ENCODE measurements around the gene DACT2.
"Not testable (repeated sequence)": the region's sequence is repeated elsewhere in the genome, so short reads cannot be mapped to it uniquely, and the experiment has no call there.

The DACT2 gene

DNA sequence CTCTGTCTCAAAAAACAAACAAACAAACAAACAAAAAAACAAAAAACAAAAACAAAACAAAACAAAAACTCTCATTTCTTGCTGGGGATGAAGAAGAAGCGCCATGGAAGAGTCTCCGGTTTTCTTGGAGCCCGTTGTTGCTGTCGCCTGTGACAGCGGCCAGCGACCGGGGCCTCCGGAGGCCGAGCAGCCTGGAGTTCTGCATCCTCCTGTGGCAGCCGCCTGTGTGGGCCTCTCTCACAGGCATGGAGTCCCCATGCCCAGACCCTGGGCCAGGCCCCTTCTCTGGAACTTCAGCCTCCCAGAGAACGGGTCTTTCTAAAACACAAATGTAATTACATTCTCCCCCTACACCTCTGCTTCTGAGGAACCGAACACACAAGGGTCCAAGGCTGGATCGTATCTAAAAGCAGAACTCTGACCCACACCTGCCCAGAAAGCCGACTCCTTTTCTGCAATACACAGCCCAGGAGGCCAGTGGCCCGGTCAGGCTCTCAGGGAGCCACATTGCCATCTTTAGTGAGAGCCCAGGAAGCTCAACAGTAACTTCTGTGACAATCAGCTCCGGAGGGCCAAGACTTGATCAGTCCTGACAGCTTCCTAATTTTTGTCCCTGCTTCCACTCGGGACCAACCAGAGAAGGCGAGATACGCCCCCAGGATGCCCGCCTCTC, 18.5 kb downstream of the DACT2 start:
- DNase-seq (ENCODE audit: low read depth) = no peak

DNA sequence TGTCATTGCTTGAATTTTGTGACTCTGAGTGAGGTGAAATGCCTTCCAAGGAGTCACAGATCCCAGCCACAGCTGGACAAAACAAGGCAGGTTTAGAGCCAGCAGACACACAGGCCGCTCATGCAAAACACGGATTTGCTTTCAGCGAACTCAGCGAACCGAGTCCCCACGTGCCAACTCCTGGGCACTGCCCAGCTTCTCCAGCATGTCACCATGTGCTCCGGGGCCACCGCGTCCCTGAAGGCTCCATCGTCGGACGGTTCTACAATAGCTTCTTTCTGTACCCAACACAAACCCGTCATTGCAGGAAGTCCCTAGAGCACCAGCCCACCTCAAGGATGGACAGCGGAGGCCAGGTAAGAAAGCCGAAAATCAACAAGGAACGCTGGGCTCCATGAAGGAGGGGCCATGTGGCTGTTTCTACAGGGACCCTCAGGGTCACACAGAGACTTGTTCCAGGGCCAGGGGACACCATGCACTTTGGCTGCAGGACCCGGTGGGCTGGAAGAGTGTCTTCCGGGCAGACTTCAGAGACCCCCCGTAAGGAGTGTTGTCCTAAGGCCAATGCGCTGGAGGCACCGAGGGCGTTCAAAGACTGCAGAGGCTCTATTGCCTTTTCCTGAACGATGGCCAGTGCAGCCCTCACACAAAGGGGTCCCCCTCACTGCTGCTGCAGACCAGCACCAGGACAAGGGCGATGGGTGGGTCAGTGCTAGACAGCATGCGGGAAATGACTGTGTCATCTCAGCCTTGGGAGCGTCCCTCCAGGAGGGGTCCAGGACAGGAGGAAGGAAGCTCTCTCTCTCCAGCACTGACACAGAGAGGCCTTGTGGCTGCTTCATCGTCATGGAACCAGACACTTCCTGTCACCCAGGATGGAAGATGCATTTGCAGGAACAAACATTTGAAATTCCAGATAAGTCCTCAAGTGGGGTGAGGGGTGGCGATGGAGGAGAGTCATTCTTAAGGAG, 19.8 kb downstream of the DACT2 start:
- DNase-seq (ENCODE audit: low read depth) = no peak

DNA sequence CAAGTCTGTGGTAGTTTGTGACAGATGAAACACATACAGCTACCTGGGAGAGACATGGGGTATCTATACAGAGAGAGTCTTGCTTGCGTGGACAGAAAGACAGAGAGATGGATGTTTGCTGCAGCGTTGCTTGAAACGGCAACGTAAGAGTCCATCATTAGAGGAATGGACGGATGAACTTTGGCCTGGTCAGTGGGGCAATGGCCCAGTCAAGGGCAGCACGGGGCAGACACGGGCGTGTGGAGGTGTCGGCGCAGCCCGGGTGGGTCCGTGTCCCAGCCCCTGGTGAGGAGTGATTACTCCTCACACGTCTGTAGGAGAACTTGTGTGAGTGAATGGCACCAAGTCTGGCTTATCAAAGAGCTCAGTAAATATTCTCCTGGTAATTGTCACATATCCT, 21.9 kb downstream of the DACT2 start:
- DNase-seq (ENCODE audit: low read depth) = no peak

- no peak for DNase-seq (ENCODE audit: low read depth)
Measured at GRCh38 chr6:168294901-168295300, 24.7 kb downstream of the DACT2 start.

DNA sequence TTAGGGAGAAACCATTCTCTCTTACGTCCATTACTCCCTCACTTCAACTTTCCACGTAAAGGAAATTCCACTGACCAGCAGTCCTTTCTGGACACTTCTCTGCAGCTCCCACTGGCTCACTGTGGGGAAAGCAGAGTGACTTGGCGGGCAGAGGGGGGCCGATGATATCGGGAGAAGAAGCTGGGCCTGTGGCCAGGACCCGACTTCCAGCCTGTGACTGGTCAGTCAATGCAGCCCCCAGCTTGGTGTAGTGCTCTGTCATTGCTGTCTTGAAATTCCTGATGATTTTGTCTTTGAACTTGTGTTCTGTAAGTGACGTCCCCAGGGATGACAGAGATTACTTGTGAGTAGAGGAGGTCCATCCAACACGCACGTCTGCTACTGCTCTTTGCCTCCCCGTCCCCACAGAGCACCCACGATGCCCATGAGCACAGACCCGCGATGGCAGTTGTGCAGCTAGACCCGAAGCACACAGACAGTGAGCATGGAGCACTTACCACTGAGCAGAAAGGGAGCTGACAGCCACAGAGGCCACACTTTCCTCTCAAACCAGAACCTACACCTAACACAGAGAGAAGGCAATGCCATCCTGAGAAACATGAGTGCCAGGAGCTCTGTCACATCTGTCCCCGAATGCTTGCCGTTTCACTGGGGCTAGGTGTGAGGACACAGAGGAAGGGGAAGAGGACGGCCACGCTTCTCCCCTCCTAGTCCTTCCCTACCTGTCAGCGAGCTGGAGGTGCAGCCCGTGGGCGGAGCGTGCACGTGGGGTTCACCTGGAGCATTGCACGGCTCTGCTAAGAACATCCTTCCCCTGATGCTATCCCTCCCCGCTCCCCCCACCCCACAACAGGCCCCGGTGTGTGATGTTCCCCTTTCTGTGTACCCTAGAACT, 25.7 kb downstream of the DACT2 start:
- DNase-seq (ENCODE audit: low read depth) = no peak

GRCh38 chr6:168292826-168293225, 26.8 kb downstream of the DACT2 start:
- no peak for DNase-seq (ENCODE audit: low read depth)

- DNase-seq (ENCODE audit: low read depth) = no peak
Measured at GRCh38 chr6:168291450-168291849, 28.1 kb downstream of the DACT2 start.

- no peak for DNase-seq (ENCODE audit: low read depth)
Measured at GRCh38 chr6:168290095-168290494, 29.5 kb downstream of the DACT2 start.

DNA sequence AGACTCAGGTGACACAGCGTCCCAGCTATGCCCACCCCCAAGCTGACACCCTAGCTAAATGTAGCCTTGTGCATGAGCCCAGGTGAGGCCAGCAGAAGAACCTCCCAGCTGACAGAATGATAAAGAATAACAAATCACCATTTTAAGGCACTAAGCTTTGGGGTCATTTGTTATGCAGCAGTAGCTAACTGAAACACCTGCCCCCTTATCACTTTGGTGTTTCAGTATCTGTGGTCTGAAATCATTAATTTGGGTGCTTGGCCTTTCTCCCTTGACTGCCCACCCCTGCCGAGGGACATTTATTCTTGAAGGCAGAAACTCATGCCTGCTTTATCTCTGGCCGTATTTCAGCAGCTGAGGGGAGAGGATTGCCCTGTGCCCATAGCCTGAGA, 30.0 kb downstream of the DACT2 start:
- DNase-seq (ENCODE audit: low read depth) = no peak

DNA sequence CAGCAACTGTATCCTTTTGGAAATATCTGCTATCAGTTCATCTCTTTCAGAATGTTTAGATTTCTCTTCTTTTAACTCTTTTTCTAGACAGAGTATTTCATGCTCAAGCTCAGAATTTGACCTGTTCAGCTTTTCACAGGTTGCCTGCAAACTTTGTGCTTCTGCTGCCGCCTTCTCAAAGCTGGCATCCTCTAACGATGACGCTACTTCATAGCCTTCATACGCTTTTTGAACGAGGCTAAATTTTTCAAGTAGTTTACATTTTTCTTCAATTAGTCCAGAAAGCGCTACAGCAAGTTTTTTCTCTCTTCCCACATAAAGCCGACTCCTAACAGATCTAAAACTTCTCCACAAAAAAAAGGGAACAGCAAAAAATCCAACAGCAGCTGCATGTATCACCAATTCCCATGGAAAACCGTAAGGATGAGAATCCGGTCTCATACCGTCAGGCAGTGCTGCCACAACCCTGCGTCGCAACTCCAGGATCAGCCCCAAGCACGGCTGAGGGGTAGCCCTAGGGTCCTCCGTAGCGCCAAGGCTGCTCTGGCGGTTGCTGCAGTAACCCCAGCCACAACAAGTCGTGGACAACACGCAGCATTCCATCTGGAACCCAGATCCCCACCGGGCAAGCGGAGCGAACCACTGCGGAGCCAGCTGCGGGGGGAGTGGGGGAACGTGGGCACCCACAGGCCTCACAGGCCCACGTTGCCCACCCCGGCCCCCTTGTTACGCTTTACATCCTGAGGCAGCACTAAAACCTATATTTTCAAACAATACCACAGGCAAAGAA, 30.6 kb downstream of the DACT2 start:
- no peak for DNase-seq (ENCODE audit: low read depth)

GRCh38 chr6:168287460-168287859, 32.1 kb downstream of the DACT2 start:
- DNase-seq (ENCODE audit: low read depth) = not testable (repeated sequence)

- not testable (repeated sequence) for DNase-seq (ENCODE audit: low read depth)
Measured at GRCh38 chr6:168286771-168287446, 32.7 kb downstream of the DACT2 start.

DNA sequence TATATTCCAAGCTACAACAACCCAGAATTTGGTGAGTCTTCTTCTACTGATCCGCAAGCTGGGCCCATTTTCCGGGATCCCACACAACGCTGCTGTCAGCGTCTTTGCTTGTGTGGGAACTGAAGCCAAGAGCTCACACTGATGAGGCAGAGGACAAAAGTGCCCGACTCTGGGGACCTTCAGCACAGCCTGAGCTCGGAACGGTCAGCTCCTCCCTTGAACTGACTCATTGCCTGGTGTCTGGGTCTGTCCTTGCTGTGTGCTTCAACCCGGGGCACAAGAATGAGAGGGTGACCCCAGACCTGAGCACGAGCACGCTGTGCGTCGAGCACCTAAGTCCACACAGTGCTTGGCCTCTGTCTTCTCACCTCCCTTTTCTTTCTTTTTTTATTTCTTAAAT, 33.5 kb downstream of the DACT2 start:
- DNase-seq (ENCODE audit: low read depth) = no peak

GRCh38 chr6:168285456-168285855, 34.1 kb downstream of the DACT2 start:
- DNase-seq (ENCODE audit: low read depth) = no peak

GRCh38 chr6:168284187-168284586, 35.4 kb downstream of the DACT2 start:
- no peak for DNase-seq (ENCODE audit: low read depth)

DNA sequence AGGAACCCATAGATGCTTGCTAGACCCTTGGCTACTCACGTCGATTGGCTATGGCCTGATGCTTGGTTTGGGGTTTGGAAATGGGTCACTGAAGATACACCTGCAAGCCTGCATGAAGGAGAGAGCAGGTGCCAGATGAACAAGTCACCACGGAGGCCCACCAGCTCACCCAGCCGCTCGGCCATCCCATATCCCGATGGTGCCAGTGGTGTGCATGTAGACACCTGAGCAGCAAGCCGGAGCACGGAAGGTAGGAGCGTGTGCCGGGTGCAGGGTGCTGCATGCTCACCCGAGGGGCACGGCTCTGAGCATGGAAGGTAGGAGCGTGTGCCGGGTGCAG, 35.9 kb downstream of the DACT2 start:
- no peak for DNase-seq (ENCODE audit: low read depth)

DNA sequence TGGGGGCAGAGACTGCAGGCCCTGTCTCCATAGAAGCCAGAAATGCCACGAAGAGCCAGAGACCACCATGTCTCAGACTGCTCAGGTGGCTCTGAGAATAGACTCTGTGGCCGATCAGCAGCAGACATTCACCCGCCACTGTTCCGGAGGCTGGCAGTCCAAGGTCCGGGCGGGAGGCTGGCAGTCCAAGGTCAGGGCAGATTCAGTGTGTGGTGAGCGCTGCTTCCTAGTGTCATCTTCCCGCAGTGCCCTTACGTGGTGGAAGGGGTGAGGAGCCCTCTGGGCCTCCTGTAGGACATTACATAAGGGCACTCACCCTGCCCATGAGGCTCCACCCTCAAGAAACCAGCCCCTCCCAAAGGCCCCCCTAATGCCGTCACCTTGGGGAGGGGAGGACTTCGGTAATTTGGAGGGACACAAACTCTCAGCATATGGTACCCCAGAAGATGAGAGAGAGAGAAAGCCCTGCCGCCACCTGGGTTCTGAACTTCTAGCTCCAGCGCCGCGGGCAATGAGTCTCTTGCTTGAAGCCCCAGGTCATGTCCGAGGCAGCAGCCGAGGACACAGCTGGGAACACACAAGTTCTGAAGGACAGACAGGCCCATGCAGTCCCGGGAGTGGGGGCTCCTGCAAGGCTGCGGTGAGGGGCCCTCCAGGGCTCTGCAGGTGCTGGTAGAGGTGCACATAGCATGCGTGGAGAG, 36.4 kb downstream of the DACT2 start:
- no peak for DNase-seq (ENCODE audit: low read depth)

DNA sequence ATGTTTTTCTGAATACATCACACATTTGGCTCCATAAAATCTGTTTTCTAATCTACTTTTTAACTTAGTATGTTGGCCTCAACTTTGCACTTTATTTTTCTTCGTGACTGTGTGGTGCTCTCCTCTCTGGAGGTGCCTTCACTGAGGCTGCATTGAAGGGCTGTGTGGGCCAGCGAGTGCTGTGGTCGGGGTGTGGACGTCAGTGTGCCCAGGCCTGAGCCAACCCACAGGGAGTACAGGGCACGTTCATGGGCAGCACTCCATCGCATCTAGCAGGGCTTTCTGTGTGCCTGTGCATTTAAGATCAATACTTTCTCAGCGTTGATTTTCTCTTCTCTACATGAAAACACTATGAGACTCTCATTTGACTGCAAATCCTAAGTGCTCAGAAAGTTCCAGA, 37.8 kb downstream of the DACT2 start:
- no peak for DNase-seq (ENCODE audit: low read depth)

DNA sequence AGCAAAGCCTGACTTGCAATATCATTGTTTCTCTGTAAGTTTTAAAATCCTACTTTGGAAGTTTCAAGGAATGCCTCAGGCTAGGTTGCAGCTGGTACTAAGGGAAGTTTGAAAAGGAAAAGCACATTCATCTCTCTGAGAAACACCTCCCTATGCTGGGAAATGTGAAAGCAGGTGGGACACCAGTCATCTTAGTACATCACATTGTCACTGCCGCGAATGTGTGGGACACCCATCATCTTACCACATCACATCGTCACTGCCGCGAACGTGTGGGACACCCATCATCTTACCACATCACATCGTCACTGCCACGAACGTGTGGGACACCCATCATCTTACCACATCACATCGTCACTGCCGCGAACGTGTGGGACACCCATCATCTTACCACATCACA, 38.3 kb downstream of the DACT2 start:
- not testable (repeated sequence) for DNase-seq (ENCODE audit: low read depth)

DNA sequence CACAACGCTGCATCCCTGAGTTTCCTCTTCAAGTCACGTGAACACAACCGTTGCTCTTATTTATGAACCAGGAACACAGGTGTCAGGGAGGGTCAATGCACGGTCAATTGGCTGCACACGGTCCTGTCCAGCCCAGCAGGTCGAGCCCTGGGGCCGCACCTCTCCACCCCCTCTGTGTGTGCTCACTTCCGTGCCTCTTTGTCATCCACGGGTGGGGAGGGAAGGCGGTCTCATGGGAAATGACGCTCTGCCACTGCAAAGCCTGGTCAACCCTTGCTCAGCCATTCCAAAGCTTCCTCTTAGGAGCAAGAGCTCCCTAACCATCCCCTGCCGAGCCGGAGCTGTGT, 38.7 kb downstream of the DACT2 start:
- DNase-seq (ENCODE audit: low read depth) = no peak

Data from HS-5 (cell line).